SK-N-SH (cell line): ENCODE results near the gene CD59. TPM values are rescaled to one million over a fixed set of nuclear protein-coding genes. Genes with fewer than 3 reads are reported as not detected.

Experiments
- CTCF ChIA-PET: fragments of 300-600, 350-600 bp; formaldehyde crosslinking; extraction: SDS; loops from one replicate; lab custom pipeline; 2021; lab: Yijun Ruan, JAX
- POLR2A ChIA-PET: fragments of 350-600 bp; sonication (Branson Sonifier 250); formaldehyde crosslinking; extraction: SDS; loops from one replicate; lab custom pipeline; 2020; ENCODE audit warnings: antibody characterized with exemption, inconsistent platforms; lab: Yijun Ruan, JAX
- DNase-seq: peaks from one replicate; pipeline ENCODE4 v3.0.0; 2012
- H2AFZ ChIP-seq: fragments of 200-600 bp; sonication (generic); 2 replicates; pipeline ENCODE4 v1.8.1; 2016; ENCODE audit warnings: antibody characterized with exemption, mild to moderate bottlenecking, low read depth
- H3F3A ChIP-seq: fragments of 200-600 bp; sonication (generic); replicated peaks from 2 replicates; pipeline ENCODE3; 2016; ENCODE audit warnings: antibody characterized with exemption, mild to moderate bottlenecking; ENCODE audit not compliant: insufficient read depth
- H3K27ac ChIP-seq, 2 experiments: fragments of 200-500 bp in 1 of 2; fragments of 200-600 bp in 1 of 2; sonication (Bioruptor generic) in 1 of 2; sonication (generic), shearing (Covaris generic) in 1 of 2; 2 replicates each; pipeline versions ENCODE4 v1.5.1 to v1.6.1; 2014 to 2016; ENCODE audit warnings: low read depth in 2 of 2, inconsistent platforms in 1 of 2, low read length in 1 of 2, mild to moderate bottlenecking in 1 of 2, mixed read lengths in 1 of 2
- H3K27me3 ChIP-seq: fragments of 200-600 bp; sonication (generic), shearing (Covaris generic); 2 replicates; pipeline ENCODE4 v1.6.1; 2016; ENCODE audit warnings: mixed run types; ENCODE audit not compliant: insufficient read depth
- H3K36me3 ChIP-seq, 2 experiments: fragments of 200-500 bp in 1 of 2; fragments of 200-600 bp in 1 of 2; sonication (Bioruptor generic) in 1 of 2; sonication (generic) in 1 of 2; replicated peaks in 1 of 2; 2 replicates each; pipeline versions ENCODE3 to v1.5.1; 2014 to 2016; ENCODE audit warnings: low read length in 1 of 2, mild to moderate bottlenecking in 1 of 2; ENCODE audit not compliant: insufficient read depth in 2 of 2, control insufficient read depth in 1 of 2
- H3K4me1 ChIP-seq, 2 experiments: fragments of 200-500 bp in 1 of 2; fragments of 200-600 bp in 1 of 2; sonication (Bioruptor generic) in 1 of 2; sonication (generic), shearing (Covaris generic) in 1 of 2; 2 replicates each; pipeline versions ENCODE4 v1.5.1 to v1.6.1; 2014 to 2016; ENCODE audit warnings: low read depth in 1 of 2, low read length in 1 of 2, mixed run types in 1 of 2; ENCODE audit not compliant: insufficient read depth in 2 of 2, control insufficient read depth in 1 of 2
- H3K4me2 ChIP-seq: fragments of 200-600 bp; sonication (generic), shearing (Covaris generic); 2 replicates; pipeline ENCODE4 v1.6.1; 2017; ENCODE audit warnings: mixed run types
- H3K4me3 ChIP-seq, 2 experiments: fragments of 200-500 bp in 1 of 2; fragments of 200-600 bp in 1 of 2; sonication (Bioruptor generic) in 1 of 2; sonication (generic), shearing (Covaris generic) in 1 of 2; 2 replicates each; pipeline versions ENCODE4 v1.5.1 to v1.8.1; 2014 to 2016; ENCODE audit warnings: low read depth in 2 of 2, inconsistent platforms in 1 of 2, low read length in 1 of 2, mild to moderate bottlenecking in 1 of 2, mixed read lengths in 1 of 2, moderate library complexity in 1 of 2
- H3K79me2 ChIP-seq: fragments of 200-600 bp; sonication (generic); 2 replicates; pipeline ENCODE4 v1.8.1; 2017; ENCODE audit warnings: mild to moderate bottlenecking; ENCODE audit not compliant: insufficient read depth
- H3K9ac ChIP-seq: fragments of 200-600 bp; sonication (generic); 2 replicates; pipeline ENCODE4 v1.6.1; 2017; ENCODE audit warnings: mixed run types
- H3K9me2 ChIP-seq: fragments of 200-600 bp; sonication (generic); 2 replicates; pipeline ENCODE4 v1.6.1; 2017; ENCODE audit warnings: mixed run types
- H3K9me3 ChIP-seq: fragments of 200-600 bp; sonication (generic); 2 replicates; pipeline ENCODE4 v1.6.1; 2017; ENCODE audit warnings: mixed run types, mild to moderate bottlenecking, moderate library complexity
- H4K20me1 ChIP-seq: fragments of 200-600 bp; sonication (generic); 2 replicates; pipeline ENCODE4 v1.6.1; 2017; ENCODE audit warnings: mild to moderate bottlenecking, mixed run types; ENCODE audit not compliant: insufficient read depth
- CHD2 ChIP-seq: fragments of 150-350 bp; IDR thresholded peaks from 2 replicates; pipeline ENCODE4 v1.6.1; 2018; ENCODE audit warnings: low read length; ENCODE audit not compliant: partially characterized antibody
- FOXJ3 ChIP-seq: sonication (generic); formaldehyde crosslinking; IDR thresholded peaks from 2 replicates; pipeline ENCODE4 v1.5.1; 2020; ENCODE audit warnings: mild to moderate bottlenecking, missing genetic modification reagents
- JUND ChIP-seq: IDR thresholded peaks from 2 replicates; pipeline ENCODE4 v1.4.0; 2012
- MEF2A ChIP-seq: IDR thresholded peaks from 2 replicates; pipeline ENCODE4 v1.4.0; 2012; ENCODE audit warnings: low read depth, borderline replicate concordance
- MXI1 ChIP-seq: IDR thresholded peaks from 2 replicates; pipeline ENCODE4 v1.6.1; 2012; ENCODE audit warnings: mild to moderate bottlenecking, low read depth, low read length, improper control_type of control experiment
- RAD21 ChIP-seq: IDR thresholded peaks from 2 replicates; pipeline ENCODE4 v1.6.1; 2012; ENCODE audit warnings: mild to moderate bottlenecking, low read length
- RCOR1 ChIP-seq: fragments of 150-350 bp; IDR thresholded peaks from 2 replicates; pipeline ENCODE4 v1.6.1; 2017; ENCODE audit warnings: antibody characterized with exemption, low read length
- RXRA ChIP-seq: IDR thresholded peaks from 2 replicates; pipeline ENCODE4 v1.4.0; 2012; ENCODE audit warnings: low read depth, mild to moderate bottlenecking, borderline replicate concordance
- SIN3A ChIP-seq: IDR thresholded peaks from 2 replicates; pipeline ENCODE4 v1.6.1; 2012; ENCODE audit warnings: low read depth, mild to moderate bottlenecking, low read length, moderate library complexity, borderline replicate concordance
- SMC3 ChIP-seq: IDR thresholded peaks from 2 replicates; pipeline ENCODE4 v1.6.1; 2012; ENCODE audit warnings: low read depth, low read length, improper control_type of control experiment
- TCF12 ChIP-seq: IDR thresholded peaks from 2 replicates; pipeline ENCODE4 v1.4.0; 2012
- YY1 ChIP-seq: IDR thresholded peaks from 2 replicates; pipeline ENCODE4 v1.4.0; 2012; ENCODE audit warnings: low read depth, mild to moderate bottlenecking
- WGBS: methylation state at CpG from one replicate; pipeline ENCODE4 v1.1.6; 2017; ENCODE audit warnings: low lambda C conversion rate; 5-methylcytosine and 5-hydroxymethylcytosine counted together
- polyA plus RNA-seq, 3 experiments: library from polyadenylated mRNA; depleted of rRNA; stranded (reverse); fragments of >200 nt; gene quantifications; 2 replicates each; pipeline ENCODE4 v1.2.3, GENCODE V29; 2012
- TF ChIP-seq, protein P1 (sequence below): fragments of 150-350 bp; IDR thresholded peaks from 2 replicates; pipeline ENCODE4 v1.6.1; 2016; ENCODE audit warnings: mild to moderate bottlenecking, low read depth, low read length
- TF ChIP-seq, protein P2 (sequence below): IDR thresholded peaks from 2 replicates; pipeline ENCODE4 v1.4.0; 2012; ENCODE audit warnings: low read depth, borderline replicate concordance
- TF ChIP-seq, protein P3 (sequence below): IDR thresholded peaks from 2 replicates; pipeline ENCODE4; 2012

The CD59 gene
- polyA plus RNA-seq, 1 of the 3 experiments (the other 2 are of a cell fraction) = 616 TPM

DNA sequence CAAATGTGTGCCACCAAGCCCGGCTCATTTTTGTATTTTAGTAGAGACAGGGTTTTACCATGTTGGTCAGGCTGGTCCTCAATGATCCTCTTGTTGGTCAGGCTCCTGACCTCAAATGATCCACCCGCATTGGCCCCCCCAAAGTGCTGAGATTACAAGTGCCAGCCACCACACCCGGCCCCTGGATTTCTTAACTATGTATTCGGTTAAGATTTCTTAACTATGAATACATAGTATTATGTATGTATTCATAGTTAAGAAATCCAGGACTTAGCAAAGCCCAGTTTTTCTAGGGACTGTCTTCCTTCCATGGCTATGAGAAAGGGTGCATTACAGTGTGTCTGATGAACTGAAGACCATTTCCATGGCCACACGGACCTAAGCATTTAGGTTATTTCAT is 37.3 kb downstream of the CD59 start (continued):
- no peak for TF ChIP-seq CHD2
- TF ChIP-seq SIN3A = no peak
- no peak for TF ChIP-seq RXRA
- TF ChIP-seq JUND = no peak
- TF ChIP-seq MXI1 = no peak
- TF ChIP-seq, protein P1, sequence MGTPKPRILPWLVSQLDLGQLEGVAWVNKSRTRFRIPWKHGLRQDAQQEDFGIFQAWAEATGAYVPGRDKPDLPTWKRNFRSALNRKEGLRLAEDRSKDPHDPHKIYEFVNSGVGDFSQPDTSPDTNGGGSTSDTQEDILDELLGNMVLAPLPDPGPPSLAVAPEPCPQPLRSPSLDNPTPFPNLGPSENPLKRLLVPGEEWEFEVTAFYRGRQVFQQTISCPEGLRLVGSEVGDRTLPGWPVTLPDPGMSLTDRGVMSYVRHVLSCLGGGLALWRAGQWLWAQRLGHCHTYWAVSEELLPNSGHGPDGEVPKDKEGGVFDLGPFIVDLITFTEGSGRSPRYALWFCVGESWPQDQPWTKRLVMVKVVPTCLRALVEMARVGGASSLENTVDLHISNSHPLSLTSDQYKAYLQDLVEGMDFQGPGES = no peak
- no peak for TF ChIP-seq RCOR1
- TF ChIP-seq SMC3 = no peak

DNA sequence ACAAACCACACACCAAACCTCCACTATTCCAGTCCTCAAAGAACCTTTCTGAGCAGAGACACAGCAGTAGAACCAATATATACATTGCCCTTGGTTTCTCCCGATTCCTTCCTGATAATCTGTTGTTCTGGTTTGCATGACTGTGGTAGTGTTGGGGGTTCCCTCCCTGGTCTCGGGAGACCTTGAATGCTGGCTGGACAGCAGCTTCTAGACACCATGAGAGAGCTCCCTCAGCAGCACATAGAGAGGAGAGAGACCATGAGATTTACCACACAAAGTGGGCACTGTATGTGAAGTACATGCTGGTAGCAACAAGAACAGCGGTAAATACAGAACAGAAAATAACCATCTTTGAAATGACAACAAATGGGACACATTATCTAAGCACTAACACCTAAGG is 38.2 kb downstream of the CD59 start:
- Histone ChIP-seq H3K36me3 (no peaks in the 10 kb centered on the region), H3K79me2 (no peaks in the 10 kb centered on the region), H3K4me1 (peaks cover 26 to 47% of the 10 kb centered on the region in 2 experiments; a peak in 3 of 4 replicates), H2AFZ (no peak overlapping the region), H3K4me2 (no peak overlapping the region), H3K9me2 (no peaks in the 10 kb centered on the region), H3F3A (peaks cover 36% of the 10 kb centered on the region), H3K4me3 (no peak overlapping the region), H3K9me3 (no peaks in the 10 kb centered on the region), H4K20me1 (no peaks in the 10 kb centered on the region), H3K27ac (no peak overlapping the region), H3K27me3 (no peaks in the 10 kb centered on the region), H3K9ac (no peak overlapping the region)
- ChIA-PET POLR2A (no interaction called here), CTCF (interaction anchor here (1.6 kb wide), 1 partner anchor 44 kb away, joined by 4 read pairs; no protein-coding TSS in a partner anchor)
- DNase-seq = no peak
- TF ChIP-seq TCF12 (no peak), SMC3 (no peak), MEF2A (no peak), YY1 (no peak), FOXJ3 (CRISPR knock-in tag) (no peak), RAD21 (no peak)
- TF ChIP-seq, protein P1 = no peak
- TF ChIP-seq, protein P2, sequence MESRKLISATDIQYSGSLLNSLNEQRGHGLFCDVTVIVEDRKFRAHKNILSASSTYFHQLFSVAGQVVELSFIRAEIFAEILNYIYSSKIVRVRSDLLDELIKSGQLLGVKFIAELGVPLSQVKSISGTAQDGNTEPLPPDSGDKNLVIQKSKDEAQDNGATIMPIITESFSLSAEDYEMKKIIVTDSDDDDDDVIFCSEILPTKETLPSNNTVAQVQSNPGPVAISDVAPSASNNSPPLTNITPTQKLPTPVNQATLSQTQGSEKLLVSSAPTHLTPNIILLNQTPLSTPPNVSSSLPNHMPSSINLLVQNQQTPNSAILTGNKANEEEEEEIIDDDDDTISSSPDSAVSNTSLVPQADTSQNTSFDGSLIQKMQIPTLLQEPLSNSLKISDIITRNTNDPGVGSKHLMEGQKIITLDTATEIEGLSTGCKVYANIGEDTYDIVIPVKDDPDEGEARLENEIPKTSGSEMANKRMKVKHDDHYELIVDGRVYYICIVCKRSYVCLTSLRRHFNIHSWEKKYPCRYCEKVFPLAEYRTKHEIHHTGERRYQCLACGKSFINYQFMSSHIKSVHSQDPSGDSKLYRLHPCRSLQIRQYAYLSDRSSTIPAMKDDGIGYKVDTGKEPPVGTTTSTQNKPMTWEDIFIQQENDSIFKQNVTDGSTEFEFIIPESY = no peak
- TF ChIP-seq, protein P3, sequence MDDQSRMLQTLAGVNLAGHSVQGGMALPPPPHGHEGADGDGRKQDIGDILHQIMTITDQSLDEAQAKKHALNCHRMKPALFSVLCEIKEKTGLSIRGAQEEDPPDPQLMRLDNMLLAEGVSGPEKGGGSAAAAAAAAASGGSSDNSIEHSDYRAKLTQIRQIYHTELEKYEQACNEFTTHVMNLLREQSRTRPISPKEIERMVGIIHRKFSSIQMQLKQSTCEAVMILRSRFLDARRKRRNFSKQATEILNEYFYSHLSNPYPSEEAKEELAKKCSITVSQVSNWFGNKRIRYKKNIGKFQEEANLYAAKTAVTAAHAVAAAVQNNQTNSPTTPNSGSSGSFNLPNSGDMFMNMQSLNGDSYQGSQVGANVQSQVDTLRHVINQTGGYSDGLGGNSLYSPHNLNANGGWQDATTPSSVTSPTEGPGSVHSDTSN = no peak
- WGBS = 93% methylated on average over 3 of the region's 3 CpGs
